K562 (cell line): ENCODE data around the gene FTL. TPM values are rescaled to one million over a fixed set of nuclear protein-coding genes. Genes with fewer than 3 reads are reported as not detected.

Source experiments
- ATAC-seq: fragments of 200-7000 bp; cut with Tn5 transposase; 3 replicates; pipeline ENCODE4 v1.9.1; 2020; ENCODE audit warnings: moderate library complexity
- BruUV-seq: library from RNA; stranded (reverse); fragments of 400-500 nt; replicated peaks from 2 replicates; lab custom pipeline; 2021; lab: Mats Ljungman, UMichigan
- CTCF ChIA-PET: fragments of 300-600 bp; formaldehyde crosslinking; extraction: SDS; loops from one replicate; lab custom pipeline; 2021; ENCODE audit warnings: low intra/inter-chr PET ratio; lab: Yijun Ruan, JAX
- POLR2A ChIA-PET: fragments of 300-600, 350-650 bp; sonication (Branson Sonifier 250); formaldehyde crosslinking; extraction: SDS; loops from one replicate; lab custom pipeline; 2021; ENCODE audit warnings: antibody characterized with exemption, inconsistent platforms; lab: Yijun Ruan, JAX
- DNase-seq, 4 experiments: peaks; one replicate each; pipeline versions ENCODE4 v3.0.0 to v3.0.0-alpha.2; 2011 to 2018; ENCODE audit warnings: low spot score in 3 of 4, mixed read lengths in 3 of 4; ENCODE audit errors: extremely low read depth in 1 of 4
- FAIRE-seq: peaks from 2 replicates; lab custom pipeline; 2011; peaks lifted over from hg19 to GRCh38; lab: Jason Lieb, UNC
- H2AFZ ChIP-seq: 2 replicates; pipeline ENCODE4 v1.6.0; 2011; ENCODE audit warnings: low read depth, low read length, control low read depth, inconsistent platforms
- H3K27ac ChIP-seq: fragments of 200-600 bp; 3 replicates; pipeline ENCODE4 v1.8.0; 2011; ENCODE audit warnings: low read depth, mild to moderate bottlenecking, control low read depth, inconsistent platforms, low read length, moderate library complexity, mixed read lengths; ENCODE audit errors: extremely low read depth
- H3K27me3 ChIP-seq, 2 experiments: fragments of 300-600 bp in 1 of 2; 2 replicates in 1 of 2; 3 replicates in 1 of 2; pipeline versions ENCODE4 v1.6.0 to v1.8.0; 2011; ENCODE audit warnings: inconsistent platforms in 2 of 2, low read length in 2 of 2, mild to moderate bottlenecking in 1 of 2, mixed read lengths in 1 of 2, moderate library complexity in 1 of 2; ENCODE audit not compliant: control insufficient read depth in 2 of 2, insufficient read depth in 2 of 2
- H3K36me3 ChIP-seq: fragments of 300-600 bp; 3 replicates; pipeline ENCODE4 v1.8.0; 2011; ENCODE audit warnings: mild to moderate bottlenecking, low read length, inconsistent platforms; ENCODE audit not compliant: control insufficient read depth, insufficient read depth
- H3K4me1 ChIP-seq, 2 experiments: fragments of 200-600 bp in 1 of 2; replicated peaks in 1 of 2; 2 replicates in 1 of 2; 3 replicates in 1 of 2; pipeline versions ENCODE4 v1.5.1 to v1.8.0; 2011; ENCODE audit warnings: inconsistent platforms in 2 of 2, low read length in 2 of 2, mild to moderate bottlenecking in 1 of 2, mixed read lengths in 1 of 2, moderate library complexity in 1 of 2; ENCODE audit not compliant: control insufficient read depth in 2 of 2, insufficient read depth in 2 of 2
- H3K4me2 ChIP-seq: 2 replicates; pipeline ENCODE4 v1.6.1; 2011; ENCODE audit warnings: low read length, control low read depth, inconsistent platforms, mixed read lengths; ENCODE audit not compliant: insufficient read depth
- H3K4me3 ChIP-seq: fragments of 200-600 bp; sonication (generic), shearing (Covaris generic); 2 replicates; pipeline ENCODE4 v1.5.1; 2016; ENCODE audit warnings: control low read depth, inconsistent platforms
- H3K79me2 ChIP-seq: fragments of 200-600 bp; 3 replicates; pipeline ENCODE4 v1.8.0; 2011; ENCODE audit warnings: low read length, inconsistent platforms; ENCODE audit not compliant: control insufficient read depth, insufficient read depth
- H3K9ac ChIP-seq, 2 experiments: 2 replicates each; pipeline versions ENCODE4 v1.6.0 to v1.6.1; 2011; ENCODE audit warnings: low read depth in 2 of 2, low read length in 2 of 2, control low read depth in 1 of 2, inconsistent platforms in 1 of 2, mild to moderate bottlenecking in 1 of 2, mixed read lengths in 1 of 2; ENCODE audit not compliant: insufficient read depth in 1 of 2
- H3K9me1 ChIP-seq: one replicate; pipeline ENCODE4 v1.6.0; 2011; ENCODE audit warnings: inconsistent platforms, mild to moderate bottlenecking, low read length, moderate library complexity; ENCODE audit not compliant: control insufficient read depth, insufficient read depth
- H3K9me3 ChIP-seq: replicated peaks from 2 replicates; pipeline ENCODE4 v1.5.1; 2011; ENCODE audit warnings: low read depth, low read length, inconsistent platforms; ENCODE audit not compliant: control insufficient read depth, insufficient read depth
- H4K20me1 ChIP-seq: replicated peaks from 2 replicates; pipeline ENCODE4 v1.6.1; 2011; ENCODE audit warnings: low read length, inconsistent platforms, mixed read lengths; ENCODE audit not compliant: control insufficient read depth, insufficient read depth
- RAD51 ChIP-seq: fragments of 450-650 bp; IDR thresholded peaks from 2 replicates; pipeline ENCODE4 v1.7.1; 2016; ENCODE audit warnings: low read depth, mild to moderate bottlenecking, borderline replicate concordance
- U2AF2 ChIP-seq: fragments of 200-400 bp; formaldehyde crosslinking; optimal IDR thresholded peaks from 2 replicates; pipeline ENCODE3; 2017; ENCODE audit warnings: low read depth, mild to moderate bottlenecking, low read length
- WGBS: fragments of 100-300 bp; shearing (Covaris generic); methylation state at CpG from one replicate; pipeline ENCODE4 v1.1.6; 2016; ENCODE audit warnings: low coverage, mixed read lengths; ENCODE audit not compliant: insufficient coverage; ENCODE audit errors: missing lambda C conversion rate; 5-methylcytosine and 5-hydroxymethylcytosine counted together
- in situ Hi-C: fragments of 300-500 bp; cut with MboI; formaldehyde crosslinking; loops from 4 replicates; pipeline ENCODE4 v1.15.0; 2018; ENCODE audit warnings: inconsistent platforms, mixed read lengths
- intact Hi-C: fragments of 100-400 bp; cut with micrococcal nuclease; formaldehyde crosslinking; loops from 2 replicates; pipeline ENCODE4 v1.14.2; 2022
- polyA plus RNA-seq, 8 experiments: library from polyadenylated mRNA; depleted of rRNA in 4 of 8; stranded (reverse) in 5 of 8; unstranded in 3 of 8; fragments of >200 nt; fragmentation: Nextera tagmentation in 2 of 8; fragmentation: Illumina TruSeq in 1 of 8; extraction: Ambion mirVana in 2 of 8; extraction: Trizol in 1 of 8; gene quantifications; 2 replicates each; pipeline versions ENCODE4 v1.2.1 to v1.2.3, GENCODE V29; 2011 to 2014; ENCODE audit warnings: inconsistent platforms in 1 of 8, missing spikeins in 1 of 8
- total RNA-seq, 7 experiments: library from RNA; depleted of rRNA in 6 of 7; stranded (reverse); fragments of >200 nt in 6 of 7; fragmentation: Illumina TruSeq in 2 of 7; extraction: Trizol in 2 of 7; gene quantifications; 2 replicates each; pipeline versions ENCODE4 v1.2.1 to v1.2.3, GENCODE V29; 2011 to 2021; ENCODE audit warnings: low replicate concordance in 1 of 7
- TF ChIP-seq, protein P1 (sequence below): fragments of 450-650 bp; formaldehyde crosslinking; IDR thresholded peaks from 2 replicates; pipeline ENCODE4 v1.4.0; 2020; ENCODE audit warnings: mild to moderate bottlenecking, moderate library complexity
- TF ChIP-seq, protein P2 (sequence below): fragments of 450-650 bp; IDR thresholded peaks from 2 replicates; pipeline ENCODE4 v1.6.1; 2016

FTL gene
- total and polyA plus RNA-seq, 9 of the 15 experiments (the other 6 are each of a cell fraction or from before 2014, with no cell fraction given): 1,231 to 27,415 (median 3,965) TPM

DNA sequence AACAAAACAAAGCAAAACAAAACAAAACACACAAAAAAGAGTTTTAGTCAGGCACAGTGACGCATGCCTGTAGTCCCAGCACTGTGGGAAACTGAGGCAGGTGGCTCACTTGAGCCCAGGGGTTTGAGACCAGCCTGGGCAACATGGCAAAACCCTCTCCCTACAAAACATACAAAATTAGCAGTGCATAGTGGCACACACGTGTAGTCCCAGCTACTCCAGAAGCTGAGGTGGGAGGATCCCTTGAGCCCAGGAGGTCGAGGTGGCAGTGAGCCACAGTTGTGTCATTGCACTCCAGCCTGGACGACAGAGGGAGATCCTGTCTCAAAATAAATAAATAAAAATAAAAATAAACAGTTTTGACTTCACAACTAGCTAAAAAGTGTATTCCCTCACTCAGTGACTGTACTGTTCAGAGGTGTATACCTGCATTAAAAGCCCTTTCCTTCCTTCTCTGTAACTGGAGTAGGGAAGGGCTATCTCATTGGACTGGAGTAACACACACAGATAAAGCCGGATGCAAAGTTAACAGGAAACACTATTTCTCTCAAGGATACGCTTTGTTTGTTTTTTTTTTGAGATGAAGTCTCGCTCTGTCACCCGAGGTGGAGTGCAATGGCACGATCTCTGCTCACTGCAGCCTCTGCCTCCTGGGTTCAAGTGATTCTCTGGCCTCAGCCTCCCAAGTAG is 14.1 kb upstream of the FTL start (continued):
- TF ChIP-seq, protein P1, sequence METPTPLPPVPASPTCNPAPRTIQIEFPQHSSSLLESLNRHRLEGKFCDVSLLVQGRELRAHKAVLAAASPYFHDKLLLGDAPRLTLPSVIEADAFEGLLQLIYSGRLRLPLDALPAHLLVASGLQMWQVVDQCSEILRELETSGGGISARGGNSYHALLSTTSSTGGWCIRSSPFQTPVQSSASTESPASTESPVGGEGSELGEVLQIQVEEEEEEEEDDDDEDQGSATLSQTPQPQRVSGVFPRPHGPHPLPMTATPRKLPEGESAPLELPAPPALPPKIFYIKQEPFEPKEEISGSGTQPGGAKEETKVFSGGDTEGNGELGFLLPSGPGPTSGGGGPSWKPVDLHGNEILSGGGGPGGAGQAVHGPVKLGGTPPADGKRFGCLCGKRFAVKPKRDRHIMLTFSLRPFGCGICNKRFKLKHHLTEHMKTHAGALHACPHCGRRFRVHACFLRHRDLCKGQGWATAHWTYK (CRISPR knock-in tag): 0 out of 2 replicates have a peak, but pooled peaks have one; percentile 17
- TF ChIP-seq RAD51: no peak

DNA sequence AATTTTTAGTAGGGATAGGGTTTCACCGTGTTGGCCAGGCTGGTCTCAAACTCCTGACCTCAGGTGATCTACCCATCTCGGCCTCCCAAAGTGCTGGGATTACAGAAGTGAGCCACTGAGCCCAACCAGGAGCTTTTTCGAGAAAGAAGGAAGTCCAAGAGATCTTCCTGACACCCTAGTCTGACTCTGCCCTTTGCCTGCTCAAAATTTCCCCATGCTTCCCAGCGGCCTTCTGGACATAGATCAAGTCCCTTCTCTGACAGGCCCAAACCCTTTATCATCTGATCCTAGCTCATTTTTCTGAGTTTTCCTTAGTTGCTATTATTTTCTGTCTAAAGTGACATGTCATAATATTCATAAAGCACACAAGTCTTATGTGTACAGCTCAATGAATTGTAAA is 12.0 kb upstream of the FTL start:
- FAIRE-seq (no peak), ATAC-seq (no peak), DNase-seq (no peak)
- Histone ChIP-seq H3K9me3 (no peaks in the 10 kb centered on the region; the same call in none of the 2 replicates), H3K79me2 (peaks cover 15% of the 10 kb centered on the region), H3K9ac (no peak overlapping the region; a peak in 1 of 4 replicates), H3K27me3 (no peaks in the 10 kb centered on the region), H3K4me2 (no peak overlapping the region), H2AFZ (peak overlapping the region; percentile 62; the same call in 1 of the 2 replicates), H3K4me3 (no peak overlapping the region), H3K36me3 (peaks cover 16% of the 10 kb centered on the region), H3K4me1 (peaks cover 31 to 38% of the 10 kb centered on the region in 2 experiments; a peak in 4 of 5 replicates), H3K9me1 (no peaks in the 10 kb centered on the region), H3K27ac (no peak overlapping the region), H4K20me1 (no peaks in the 10 kb centered on the region)
- CTCF ChIA-PET: no interaction called here
- in situ Hi-C loops (no loop called here), intact Hi-C loops (no loop called here)
- TF ChIP-seq, protein P2, sequence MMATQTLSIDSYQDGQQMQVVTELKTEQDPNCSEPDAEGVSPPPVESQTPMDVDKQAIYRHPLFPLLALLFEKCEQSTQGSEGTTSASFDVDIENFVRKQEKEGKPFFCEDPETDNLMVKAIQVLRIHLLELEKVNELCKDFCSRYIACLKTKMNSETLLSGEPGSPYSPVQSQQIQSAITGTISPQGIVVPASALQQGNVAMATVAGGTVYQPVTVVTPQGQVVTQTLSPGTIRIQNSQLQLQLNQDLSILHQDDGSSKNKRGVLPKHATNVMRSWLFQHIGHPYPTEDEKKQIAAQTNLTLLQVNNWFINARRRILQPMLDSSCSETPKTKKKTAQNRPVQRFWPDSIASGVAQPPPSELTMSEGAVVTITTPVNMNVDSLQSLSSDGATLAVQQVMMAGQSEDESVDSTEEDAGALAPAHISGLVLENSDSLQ: 0 out of 2 replicates have a peak, but pooled peaks have one; percentile 8
- no peak for TF ChIP-seq U2AF2
- BruUV-seq: no TSS peak
- 64% methylated on average over 4 of the region's 4 CpGs for WGBS
- POLR2A ChIA-PET: interaction anchor here (0.6 to 3.6 kb wide), 6 partner anchors 9 to 79 kb away, joined by 4 to 48 read pairs (median 7); partner anchors contain the start of genes FTL and PPP1R15A
